Heart right ventricle (tissue), 16 donors: ENCODE data around the gene SSH2. TPM values are rescaled to one million over a fixed set of nuclear protein-coding genes. Genes with fewer than 3 reads are reported as not detected.
"Not testable (repeated sequence)": the region's sequence is repeated elsewhere in the genome, so short reads cannot be mapped to it uniquely, and the experiment has no call there.

Experiments used
- ATAC-seq, 8 donors: fragments of 200-7000 bp; cut with Tn5 transposase; one replicate each; pipeline ENCODE4 v1.9.1; 2020; ENCODE audit warnings: mild to moderate bottlenecking in 8 of 8, moderate library complexity in 8 of 8, moderate number of reproducible peaks in 1 of 8
- DNase-seq, 2 donors: peaks; one replicate each; pipeline ENCODE4 v3.0.0-alpha.2; 2020
- H3K27ac ChIP-seq, 10 donors: fragments of 200-600 bp; sonication (generic) in 2 of 10; one replicate each; pipeline versions ENCODE4 v1.5.0 to v1.8.0; 2020 to 2022; ENCODE audit warnings: mild to moderate bottlenecking in 3 of 10
- H3K27me3 ChIP-seq, 7 donors: fragments of 200-600 bp; one replicate each; pipeline ENCODE4 v1.8.0; 2021 to 2022; ENCODE audit warnings: mild to moderate bottlenecking in 2 of 7
- H3K36me3 ChIP-seq, 9 donors: fragments of 200-600 bp; sonication (generic) in 1 of 9; one replicate each; pipeline versions ENCODE4 v1.5.0 to v1.8.0; 2020 to 2022; ENCODE audit warnings: mild to moderate bottlenecking in 2 of 9
- H3K4me1 ChIP-seq, 9 donors: fragments of 200-600 bp; sonication (generic) in 1 of 9; one replicate each; pipeline versions ENCODE4 v1.5.0 to v1.8.0; 2020 to 2022; ENCODE audit warnings: mild to moderate bottlenecking in 4 of 9
- H3K4me3 ChIP-seq, 10 donors: fragments of 200-600 bp; sonication (generic) in 2 of 10; one replicate each; pipeline versions ENCODE4 v1.5.0 to v1.8.0; 2020 to 2022; ENCODE audit warnings: mild to moderate bottlenecking in 7 of 10, moderate library complexity in 2 of 10
- H3K9me3 ChIP-seq, 11 donors: fragments of 200-600 bp in 10 of 11; sonication (generic) in 2 of 11; one replicate each; pipeline versions ENCODE4 v1.5.0 to v1.8.0; 2013 to 2022; ENCODE audit warnings: mild to moderate bottlenecking in 2 of 11, control low read depth in 1 of 11, moderate library complexity in 1 of 11
- CTCF ChIP-seq, 9 donors: fragments of 200-600 bp; sonication (generic) in 2 of 9; IDR thresholded peaks; one replicate each; pipeline versions ENCODE4 v1.5.0 to v1.8.0; 2021 to 2022; ENCODE audit warnings: antibody characterized with exemption in 9 of 9, mild to moderate bottlenecking in 5 of 9, moderate library complexity in 1 of 9
- WGBS, 2 donors: extraction: QIAGEN DNeasy Blood & Tissue Kit; methylation state at CpG; one replicate each; pipeline ENCODE4 v1.1.7; 2013; ENCODE audit warnings: inconsistent platforms in 1 of 2; 5-methylcytosine and 5-hydroxymethylcytosine counted together
- intact Hi-C, 10 donors: fragments of 100-400 bp; cut with DNase I; formaldehyde crosslinking; loops; one replicate each; pipeline versions ENCODE4 v1.11.1 to v1.14.2; 2022
- polyA plus RNA-seq, 2 donors: library from polyadenylated mRNA; stranded (reverse); fragments of 200-250 nt; gene quantifications; one replicate each; pipeline ENCODE4 v1.2.3, GENCODE V29; 2013
- total RNA-seq, 10 donors: library from RNA; stranded (reverse); fragmentation: NEBNext Ultra II Directional in 3 of 10; extraction: Animal tissue kit (Norgen Biotek cat#: 25700) in 3 of 10; gene quantifications; one replicate each; pipeline versions ENCODE4 v1.2.1 to v1.2.4, GENCODE V29; 2021 to 2023
- donor health status: Arrhythmogenic right ventricular cardiomyopathy.
- donor health status: ischemic (EF 13 %, LVEDD 7.1; RV severe dilation, severe dysfunction).
- donor health status: healthy with polysubstance abuse.
- donor health status: DM: no; HTN: yes; CAD: no.
- donor health status: DM: no; HTN: no; CAD: no.
- donor health status: ischemic (EF 25% LVEDD 6.9; RV normal size, moderate dysfunction).
- donor health status: ischemic (EF 25% LVEDD 5.7; RV mildly dilated, moderate dysfunction).
- donor health status: healthy.
- donor health status: DM: yes; HTN: yes; CAD: no.
- donor health status: Ischemic cardiomyopathy.
- donor health status: ischemic (EF 35%, LVEDD 5.7; RV mildly dilated, moderate dysfunction).
- donor health status: nonischemic (EF 11% LVEDD 7.7; RV severe dilation, severe dysfunction).
- donor health status: DM: yes; HTN: yes; CAD: no.
- donor health status: PGD.
- donor health status: ischemic (EF 29% LVEDD 5.4; RV normal size, mild dysfunction).
- donor health status: nonischemic (EF 23%, LVEDD 6.1; RV moderate dilation, normal function).

SSH2 gene
- total and polyA plus RNA-seq, 12 donors, result 17.9 to 42.9 (median 34.3) TPM

- DNase-seq (no peak), ATAC-seq (no peak)
- intact Hi-C loops, result loop anchor here in 4 of 10 donors (5.0 to 10.0 kb wide), 3 partner anchors 50 to 70 kb away; partner anchors contain the start of gene SSH2 (in 3 of the 4)
- H3K4me1 ChIP-seq, result peaks cover 0 to 22% (median 0%) of the 10 kb centered on the region in 9 donors
- no peak for TF ChIP-seq CTCF (IDR thresholded peaks at IDR 0.05)
- no peaks in the 10 kb centered on the region for H3K36me3 ChIP-seq
- 80 to 93% methylated on average over 1 of the region's 1 CpG for WGBS, 2 donors
- no peaks in the 10 kb centered on the region for H3K27me3 ChIP-seq
- no peak overlapping the region for H3K4me3 ChIP-seq
- H3K9me3 ChIP-seq, result no peaks in the 10 kb centered on the region
- H3K27ac ChIP-seq, result no peak overlapping the region
Measured at GRCh38 chr17:29864615-29865014, 65.4 kb downstream of the SSH2 start.

GRCh38 chr17:29864123-29864522, 65.9 kb downstream of the SSH2 start:
- H3K9me3 ChIP-seq, ATAC-seq, H3K27ac ChIP-seq, H3K27me3 ChIP-seq, DNase-seq, H3K4me3 ChIP-seq, H3K36me3 ChIP-seq: not testable (repeated sequence)
- intact Hi-C loops, result loop anchor here in 3 of 10 donors (10.0 kb wide), 2 partner anchors 51 to 71 kb away; partner anchors contain the start of gene SSH2 (in 2 of the 3)
- peaks cover 0 to 22% (median 0%) of the 10 kb centered on the region in 9 donors for H3K4me1 ChIP-seq
- WGBS, 2 donors, result 98% methylated on average over 4 of the region's 4 CpGs

GRCh38 chr17:29862951-29863350, 67.1 kb downstream of the SSH2 start:
- ATAC-seq (no peak), DNase-seq (no peak)
- Histone ChIP-seq H3K4me3 (no peak overlapping the region), H3K27me3 (no peaks in the 10 kb centered on the region), H3K4me1 (peaks cover 0 to 22% (median 0%) of the 10 kb centered on the region in 9 donors), H3K36me3 (no peaks in the 10 kb centered on the region), H3K9me3 (no peaks in the 10 kb centered on the region), H3K27ac (no peak overlapping the region)
- no peak for TF ChIP-seq CTCF (IDR thresholded peaks at IDR 0.05)
- intact Hi-C loops, result loop anchor here in 3 of 10 donors (10.0 kb wide), 2 partner anchors 52 to 72 kb away; partner anchors contain the start of gene SSH2 (in 2 of the 3)

- Histone ChIP-seq H3K27ac (no peak overlapping the region), H3K36me3 (no peaks in the 10 kb centered on the region), H3K4me1 (peaks cover 0 to 14% (median 0%) of the 10 kb centered on the region in 9 donors), H3K4me3 (no peak overlapping the region), H3K9me3 (no peaks in the 10 kb centered on the region), H3K27me3 (no peaks in the 10 kb centered on the region)
- no peak for ATAC-seq
- DNase-seq, result no peak
- intact Hi-C loops, result loop anchor here in 3 of 10 donors (10.0 kb wide), 2 partner anchors 53 to 73 kb away; partner anchors contain the start of gene SSH2 (in 2 of the 3)
- TF ChIP-seq CTCF (IDR thresholded peaks at IDR 0.05), result no peak
Measured at GRCh38 chr17:29862127-29862526, 67.9 kb downstream of the SSH2 start.

GRCh38 chr17:29859445-29859844, 70.6 kb downstream of the SSH2 start:
- intact Hi-C loops, DNase-seq, H3K36me3 ChIP-seq, H3K9me3 ChIP-seq, H3K4me3 ChIP-seq, ATAC-seq, H3K27ac ChIP-seq, H3K27me3 ChIP-seq: not testable (repeated sequence)
- peaks cover 0 to 34% (median 0%) of the 10 kb centered on the region in 9 donors for H3K4me1 ChIP-seq
- 74 to 86% methylated on average over 4 of the region's 4 CpGs for WGBS, 2 donors
